CD4-positive, alpha-beta memory T cell (primary cell): ENCODE measurements around the gene MYH16. TPM values are rescaled to one million over a fixed set of nuclear protein-coding genes. Genes with fewer than 3 reads are reported as not detected.
"Not testable (repeated sequence)": the region's sequence is repeated elsewhere in the genome, so short reads cannot be mapped to it uniquely, and the experiment has no call there.

Experiments
- CTCF ChIA-PET: fragments of 350-600 bp; sonication (Branson Sonifier 250); formaldehyde crosslinking; loops from one replicate; lab custom pipeline; 2021; ENCODE audit warnings: inconsistent platforms; ENCODE audit not compliant: partially characterized antibody; lab: Charles Lee
- POLR2A ChIA-PET: fragments of 350-600 bp; sonication (Branson Sonifier 250); formaldehyde crosslinking; loops from one replicate; lab custom pipeline; 2021; ENCODE audit not compliant: partially characterized antibody; lab: Charles Lee
- DNase-seq, 5 donors: peaks; one replicate each; pipeline versions ENCODE4 v3.0.0 to v3.0.0-alpha.2; 2020 to 2022; ENCODE audit warnings: mixed read lengths in 1 of 5
- H3K27ac ChIP-seq: one replicate; pipeline ENCODE4 v1.7.0; 2013; ENCODE audit warnings: low read depth, low read length
- H3K27me3 ChIP-seq: 2 replicates; pipeline ENCODE4 v1.7.0; 2013; ENCODE audit warnings: mild to moderate bottlenecking, low read length, moderate library complexity; ENCODE audit not compliant: insufficient read depth
- H3K36me3 ChIP-seq: 2 replicates; pipeline ENCODE4 v1.7.0; 2013; ENCODE audit warnings: mild to moderate bottlenecking, low read length, moderate library complexity; ENCODE audit not compliant: insufficient read depth
- H3K4me1 ChIP-seq: 2 replicates; pipeline ENCODE4 v1.7.0; 2013; ENCODE audit warnings: mild to moderate bottlenecking, low read length, moderate library complexity; ENCODE audit not compliant: insufficient read depth
- H3K4me3 ChIP-seq, 2 donors: one replicate each; pipeline ENCODE4 v1.7.0; 2013; ENCODE audit warnings: low read length in 2 of 2, mild to moderate bottlenecking in 1 of 2
- H3K9me3 ChIP-seq, 2 donors: one replicate each; pipeline ENCODE4 v1.7.0; 2013; ENCODE audit warnings: low read length in 2 of 2, control low read depth in 1 of 2; ENCODE audit not compliant: control insufficient read depth in 1 of 2
- H3K27ac Mint-ChIP-seq, 7 donors: one replicate each; pipeline ENCODE4 v1.8.0; 2020 to 2021; ENCODE audit warnings: mixed read lengths in 7 of 7, mild to moderate bottlenecking in 6 of 7, inconsistent platforms in 3 of 7, moderate library complexity in 3 of 7
- H3K27me3 Mint-ChIP-seq, 2 donors: one replicate each; pipeline ENCODE4 v1.8.0; 2020 to 2021; ENCODE audit warnings: mixed read lengths in 2 of 2
- H3K36me3 Mint-ChIP-seq, 2 donors: one replicate each; pipeline ENCODE4 v1.8.0; 2020 to 2021; ENCODE audit warnings: mixed read lengths in 2 of 2, inconsistent platforms in 1 of 2, mild to moderate bottlenecking in 1 of 2
- H3K4me1 Mint-ChIP-seq, 4 donors: one replicate each; pipeline ENCODE4 v1.8.0; 2020 to 2021; ENCODE audit warnings: mixed read lengths in 4 of 4, mild to moderate bottlenecking in 1 of 4
- H3K4me3 Mint-ChIP-seq, 8 donors: one replicate each; pipeline ENCODE4 v1.8.0; 2020 to 2021; ENCODE audit warnings: mixed read lengths in 8 of 8, mild to moderate bottlenecking in 7 of 8, moderate library complexity in 6 of 8, inconsistent platforms in 3 of 8
- H3K9me3 Mint-ChIP-seq, 8 donors: one replicate each; pipeline ENCODE4 v1.8.0; 2020 to 2021; ENCODE audit warnings: mixed read lengths in 8 of 8, mild to moderate bottlenecking in 5 of 8, inconsistent platforms in 3 of 8, moderate library complexity in 1 of 8
- intact Hi-C: fragments of 100-400 bp; cut with micrococcal nuclease; formaldehyde crosslinking; loops from one replicate; pipeline ENCODE4 v1.15.1; 2023
- polyA plus RNA-seq, 2 donors: library from polyadenylated mRNA; unstranded; fragments of 300-500 nt; fragmentation: Illumina TruSeq; gene quantifications; one replicate each; pipeline ENCODE4 v1.2.3, GENCODE V29; 2021
- total RNA-seq, 2 experiments: library from RNA; stranded (reverse); gene quantifications; one replicate each; pipeline ENCODE4 v1.2.3, GENCODE V29; 2021

Gene MYH16
- total and polyA plus RNA-seq, 4 experiments from 2014 or later: not detected

- no peak overlapping the region for H3K27ac ChIP-seq
- H3K4me3 ChIP-seq: no peak overlapping the region
- H3K27me3 ChIP-seq: peaks cover 5% of the 10 kb centered on the region
- no peak overlapping the region for H3K27ac Mint-ChIP-seq
- H3K4me3 Mint-ChIP-seq: no peak overlapping the region
- ChIA-PET POLR2A (no interaction called here), CTCF (no interaction called here)
- no peaks in the 10 kb centered on the region for H3K27me3 Mint-ChIP-seq
- no peak for DNase-seq
- H3K36me3 Mint-ChIP-seq: no peaks in the 10 kb centered on the region
- H3K9me3 Mint-ChIP-seq: no peaks in the 10 kb centered on the region
- intact Hi-C loops: no loop called here
- no peaks in the 10 kb centered on the region for H3K9me3 ChIP-seq
- no peaks in the 10 kb centered on the region for H3K4me1 Mint-ChIP-seq
- no peaks in the 10 kb centered on the region for H3K36me3 ChIP-seq
- no peaks in the 10 kb centered on the region for H3K4me1 ChIP-seq
These were observed 16.5 kb downstream of the MYH16 start for GRCh38 chr7:99289185-99289584.

DNA sequence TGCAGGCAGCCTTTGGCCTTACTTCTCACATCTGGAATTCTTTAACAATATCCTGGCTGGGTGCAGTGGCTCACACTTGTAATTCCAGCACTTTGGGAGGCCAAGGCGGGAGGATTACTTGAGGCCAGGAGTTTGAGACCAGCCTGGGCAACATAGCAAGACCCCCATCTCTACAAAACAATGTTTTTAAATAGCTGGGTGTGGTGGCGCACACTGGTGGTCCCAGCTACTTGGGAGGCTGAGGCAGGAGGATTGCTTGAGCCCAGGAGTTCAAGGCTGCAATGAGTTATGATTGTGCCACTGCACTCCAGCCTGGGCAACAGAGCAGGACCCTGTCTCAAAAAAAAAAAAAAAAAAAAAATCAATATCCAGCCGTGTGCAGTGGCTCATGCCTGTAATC lies 17.5 kb downstream of the MYH16 start:
- H3K27me3 ChIP-seq, H3K4me3 ChIP-seq, H3K4me1 ChIP-seq, H3K36me3 ChIP-seq, H3K9me3 ChIP-seq, H3K27me3 Mint-ChIP-seq, H3K9me3 Mint-ChIP-seq, H3K27ac ChIP-seq, H3K36me3 Mint-ChIP-seq, POLR2A ChIA-PET, H3K4me1 Mint-ChIP-seq, DNase-seq, H3K27ac Mint-ChIP-seq, intact Hi-C loops, H3K4me3 Mint-ChIP-seq: not testable (repeated sequence)
- CTCF ChIA-PET: interaction anchor here (0.6 kb wide), 1 partner anchor 103 kb away, joined by 5 read pairs; no protein-coding TSS in a partner anchor

GRCh38 chr7:99290980-99291607 lies 18.5 kb downstream of the MYH16 start:
- Histone ChIP-seq H3K27ac (no peak overlapping the region), H3K9me3 (no peaks in the 10 kb centered on the region), H3K27me3 (no peaks in the 10 kb centered on the region), H3K4me3 (no peak overlapping the region), H3K36me3 (no peaks in the 10 kb centered on the region), H3K4me1 (no peaks in the 10 kb centered on the region)
- Mint-ChIP-seq H3K27me3 (no peaks in the 10 kb centered on the region), H3K27ac (no peak overlapping the region), H3K9me3 (no peaks in the 10 kb centered on the region), H3K4me3 (no peak overlapping the region), H3K4me1 (no peaks in the 10 kb centered on the region), H3K36me3 (no peaks in the 10 kb centered on the region)
- intact Hi-C loops: no loop called here
- ChIA-PET CTCF (interaction anchor here (1.1 kb wide), 2 partner anchors 22 to 25 kb away, joined by 3 to 4 read pairs; no protein-coding TSS in a partner anchor), POLR2A (no interaction called here)
- no peak for DNase-seq

GRCh38 chr7:99292127-99292526 lies 19.5 kb downstream of the MYH16 start:
- no peaks in the 10 kb centered on the region for H3K4me1 Mint-ChIP-seq
- POLR2A ChIA-PET: no interaction called here
- CTCF ChIA-PET: interaction anchor here (1.1 kb wide), 1 partner anchor 21 kb away, joined by 4 read pairs; no protein-coding TSS in a partner anchor

DNA sequence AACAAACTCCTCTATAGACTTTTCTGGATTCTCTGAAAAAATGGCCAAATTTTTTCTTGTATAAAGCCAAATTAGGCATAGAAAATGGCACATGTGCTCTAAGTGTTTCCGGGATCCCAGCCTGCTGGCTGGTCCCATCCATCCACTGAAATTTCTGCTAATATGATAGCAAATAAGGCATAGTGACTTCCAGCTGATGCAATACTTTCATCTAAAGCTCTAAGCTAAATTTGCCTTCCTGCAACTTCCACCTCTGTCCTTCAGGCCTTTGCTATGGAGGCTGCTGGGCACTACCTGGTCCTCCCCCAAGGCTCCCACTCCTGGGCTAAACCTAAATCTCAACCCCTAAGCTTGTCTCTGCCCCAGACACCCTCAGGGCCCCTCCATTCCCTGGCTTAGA lies 20.5 kb downstream of the MYH16 start:
- intact Hi-C loops: no loop called here
- no peak overlapping the region for H3K4me3 ChIP-seq
- no peaks in the 10 kb centered on the region for H3K4me1 ChIP-seq
- Mint-ChIP-seq H3K27ac (no peak overlapping the region), H3K27me3 (no peaks in the 10 kb centered on the region), H3K36me3 (no peaks in the 10 kb centered on the region), H3K4me1 (no peaks in the 10 kb centered on the region), H3K4me3 (no peak overlapping the region), H3K9me3 (no peaks in the 10 kb centered on the region)
- H3K27ac ChIP-seq: no peak overlapping the region
- no peaks in the 10 kb centered on the region for H3K27me3 ChIP-seq
- POLR2A ChIA-PET: no interaction called here
- H3K36me3 ChIP-seq: no peaks in the 10 kb centered on the region
- CTCF ChIA-PET: interaction anchor here (0.8 to 1.5 kb wide), 2 partner anchors 18 to 21 kb away, joined by 4 read pairs; no protein-coding TSS in a partner anchor
- H3K9me3 ChIP-seq: no peaks in the 10 kb centered on the region
- DNase-seq: no peak

More at GRCh38 chr7:99292127-99292526, 19.5 kb downstream of the MYH16 start:
- H3K4me1 ChIP-seq: no peaks in the 10 kb centered on the region
- H3K27me3 ChIP-seq: no peaks in the 10 kb centered on the region
- intact Hi-C loops: no loop called here
- no peaks in the 10 kb centered on the region for H3K27me3 Mint-ChIP-seq
- DNase-seq: no peak
- H3K27ac ChIP-seq: no peak overlapping the region
- H3K36me3 Mint-ChIP-seq: no peaks in the 10 kb centered on the region
- no peak overlapping the region for H3K4me3 ChIP-seq
- H3K4me3 Mint-ChIP-seq: no peak overlapping the region
- H3K27ac Mint-ChIP-seq: no peak overlapping the region
- no peaks in the 10 kb centered on the region for H3K36me3 ChIP-seq
- no peaks in the 10 kb centered on the region for H3K9me3 ChIP-seq
- H3K9me3 Mint-ChIP-seq: no peaks in the 10 kb centered on the region

DNA sequence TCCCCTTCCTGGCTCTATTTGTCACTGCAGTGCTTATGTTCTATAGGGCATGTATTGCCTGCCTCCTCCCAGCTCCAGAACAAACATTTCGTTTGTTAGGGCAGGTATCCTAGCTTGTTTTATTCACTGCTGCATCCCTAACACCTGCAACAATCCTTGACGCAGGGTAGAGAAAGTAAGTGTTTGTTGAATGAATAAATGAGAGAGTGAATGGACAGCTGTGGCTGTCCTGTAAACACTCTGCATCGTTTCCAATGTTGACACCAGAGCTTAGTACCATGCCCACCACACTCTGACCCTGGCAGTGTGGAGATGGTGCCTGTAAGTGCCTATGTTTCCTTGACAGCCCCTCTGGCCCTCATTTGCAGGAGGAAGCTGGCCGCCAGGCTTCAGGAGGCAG lies 21.0 kb downstream of the MYH16 start:
- H3K27ac ChIP-seq: no peak overlapping the region
- no peaks in the 10 kb centered on the region for H3K4me1 ChIP-seq
- Mint-ChIP-seq H3K36me3 (no peaks in the 10 kb centered on the region), H3K27me3 (no peaks in the 10 kb centered on the region), H3K4me3 (no peak overlapping the region), H3K27ac (no peak overlapping the region), H3K9me3 (no peaks in the 10 kb centered on the region), H3K4me1 (no peaks in the 10 kb centered on the region)
- H3K9me3 ChIP-seq: no peaks in the 10 kb centered on the region
- H3K4me3 ChIP-seq: no peak overlapping the region
- H3K36me3 ChIP-seq: no peaks in the 10 kb centered on the region
- CTCF ChIA-PET: interaction anchor here (0.8 to 1.5 kb wide), 2 partner anchors 17 to 20 kb away, joined by 4 read pairs; no protein-coding TSS in a partner anchor
- H3K27me3 ChIP-seq: no peaks in the 10 kb centered on the region
- POLR2A ChIA-PET: no interaction called here
- DNase-seq: no peak
- intact Hi-C loops: no loop called here

DNA sequence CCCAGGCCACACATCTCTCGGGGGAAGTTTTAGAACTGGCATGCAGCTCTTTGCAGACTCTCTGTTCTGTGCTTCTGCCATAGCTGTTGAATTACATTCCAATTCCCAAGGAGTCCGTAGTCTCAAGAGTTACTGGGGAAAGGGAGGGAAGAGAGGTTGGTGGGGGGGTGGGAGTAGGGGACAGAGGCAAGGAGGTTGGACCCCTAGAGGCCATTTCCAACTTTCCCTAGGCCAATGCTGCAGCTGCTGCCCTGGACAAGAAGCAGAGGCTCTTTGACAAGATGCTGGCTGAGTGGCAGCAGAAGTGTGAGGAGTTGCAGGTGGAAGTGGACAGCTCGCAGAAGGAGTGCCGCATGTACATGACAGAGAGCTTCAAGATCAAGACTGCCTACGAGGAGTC lies 23.8 kb downstream of the MYH16 start:
- Mint-ChIP-seq H3K4me1 (no peaks in the 10 kb centered on the region), H3K27ac (no peak overlapping the region), H3K27me3 (no peaks in the 10 kb centered on the region), H3K4me3 (no peak overlapping the region), H3K9me3 (no peaks in the 10 kb centered on the region), H3K36me3 (no peaks in the 10 kb centered on the region)
- no peak overlapping the region for H3K4me3 ChIP-seq
- DNase-seq: no peak
- POLR2A ChIA-PET: no interaction called here
- CTCF ChIA-PET: interaction anchor here (0.6 kb wide), 1 partner anchor 21 kb away, joined by 3 read pairs; no protein-coding TSS in a partner anchor
- H3K4me1 ChIP-seq: no peaks in the 10 kb centered on the region
- H3K27me3 ChIP-seq: no peaks in the 10 kb centered on the region
- intact Hi-C loops: no loop called here
- no peaks in the 10 kb centered on the region for H3K36me3 ChIP-seq
- no peak overlapping the region for H3K27ac ChIP-seq
- H3K9me3 ChIP-seq: no peaks in the 10 kb centered on the region
